ENCODE measurements around the gene TNNT1.

- no peak for TF ChIP-seq ZNF70 (CRISPR knock-in tag; IDR thresholded peaks at IDR 0.05)
- no peak for TF ChIP-seq ZFP3 (CRISPR knock-in tag; IDR thresholded peaks at IDR 0.05)
- no peak for TF ChIP-seq PPARA (CRISPR knock-in tag; IDR thresholded peaks at IDR 0.05; ENCODE audit: borderline replicate concordance)
- no peak for TF ChIP-seq ARNTL (CRISPR knock-in tag; IDR thresholded peaks at IDR 0.05; ENCODE audit: borderline replicate concordance, low read depth)
- TF ChIP-seq RARB (CRISPR knock-in tag; IDR thresholded peaks at IDR 0.05): no peak
- TF ChIP-seq ZNF565 (CRISPR knock-in tag; conservative IDR thresholded peaks at IDR 0.05; ENCODE audit: low read depth): no peak
- no peak for TF ChIP-seq TSHZ2 (CRISPR knock-in tag; IDR thresholded peaks at IDR 0.05)
- TF ChIP-seq, protein P1, sequence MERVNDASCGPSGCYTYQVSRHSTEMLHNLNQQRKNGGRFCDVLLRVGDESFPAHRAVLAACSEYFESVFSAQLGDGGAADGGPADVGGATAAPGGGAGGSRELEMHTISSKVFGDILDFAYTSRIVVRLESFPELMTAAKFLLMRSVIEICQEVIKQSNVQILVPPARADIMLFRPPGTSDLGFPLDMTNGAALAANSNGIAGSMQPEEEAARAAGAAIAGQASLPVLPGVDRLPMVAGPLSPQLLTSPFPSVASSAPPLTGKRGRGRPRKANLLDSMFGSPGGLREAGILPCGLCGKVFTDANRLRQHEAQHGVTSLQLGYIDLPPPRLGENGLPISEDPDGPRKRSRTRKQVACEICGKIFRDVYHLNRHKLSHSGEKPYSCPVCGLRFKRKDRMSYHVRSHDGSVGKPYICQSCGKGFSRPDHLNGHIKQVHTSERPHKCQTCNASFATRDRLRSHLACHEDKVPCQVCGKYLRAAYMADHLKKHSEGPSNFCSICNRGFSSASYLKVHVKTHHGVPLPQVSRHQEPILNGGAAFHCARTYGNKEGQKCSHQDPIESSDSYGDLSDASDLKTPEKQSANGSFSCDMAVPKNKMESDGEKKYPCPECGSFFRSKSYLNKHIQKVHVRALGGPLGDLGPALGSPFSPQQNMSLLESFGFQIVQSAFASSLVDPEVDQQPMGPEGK (CRISPR knock-in tag; IDR thresholded peaks at IDR 0.05; ENCODE audit: borderline replicate concordance): no peak
- TF ChIP-seq, protein P2, sequence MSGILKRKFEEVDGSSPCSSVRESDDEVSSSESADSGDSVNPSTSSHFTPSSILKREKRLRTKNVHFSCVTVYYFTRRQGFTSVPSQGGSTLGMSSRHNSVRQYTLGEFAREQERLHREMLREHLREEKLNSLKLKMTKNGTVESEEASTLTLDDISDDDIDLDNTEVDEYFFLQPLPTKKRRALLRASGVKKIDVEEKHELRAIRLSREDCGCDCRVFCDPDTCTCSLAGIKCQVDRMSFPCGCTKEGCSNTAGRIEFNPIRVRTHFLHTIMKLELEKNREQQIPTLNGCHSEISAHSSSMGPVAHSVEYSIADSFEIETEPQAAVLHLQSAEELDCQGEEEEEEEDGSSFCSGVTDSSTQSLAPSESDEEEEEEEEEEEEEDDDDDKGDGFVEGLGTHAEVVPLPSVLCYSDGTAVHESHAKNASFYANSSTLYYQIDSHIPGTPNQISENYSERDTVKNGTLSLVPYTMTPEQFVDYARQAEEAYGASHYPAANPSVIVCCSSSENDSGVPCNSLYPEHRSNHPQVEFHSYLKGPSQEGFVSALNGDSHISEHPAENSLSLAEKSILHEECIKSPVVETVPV (CRISPR knock-in tag; IDR thresholded peaks at IDR 0.05): no peak
- TF ChIP-seq CSDC2 (CRISPR knock-in tag; IDR thresholded peaks at IDR 0.05): no peak
- TF ChIP-seq ZFP30 (CRISPR knock-in tag; IDR thresholded peaks at IDR 0.05): no peak
- no peak for TF ChIP-seq TCF4 (CRISPR knock-in tag; IDR thresholded peaks at IDR 0.05; ENCODE audit: borderline replicate concordance)
- no peak for TF ChIP-seq GLIS3 (CRISPR knock-in tag; IDR thresholded peaks at IDR 0.05)
- no peak for TF ChIP-seq ESRRG (CRISPR knock-in tag; IDR thresholded peaks at IDR 0.05)
These were observed 32.7 kb upstream of the TNNT1 start for GRCh38 chr19:55181740-55182139.

Data from SK-N-SH treated with all-trans-retinoic acid at 6 μM for 48 hours (cell line).